CD4-positive, alpha-beta T cell treated with Interleukin-4 for 1 hour (primary cell): ENCODE measurements around the gene GNAL.
"Not testable (repeated sequence)": the region's sequence is repeated elsewhere in the genome, so short reads cannot be mapped to it uniquely, and the experiment has no call there.

Experiments used
- DNase-seq, 2 donors: peaks; one replicate each; pipeline ENCODE4 v3.0.0-alpha.2; 2020 to 2022

Gene GNAL

GRCh38 chr18:11669948-11670275, 19.2 kb upstream of the GNAL start:
- no peak for DNase-seq

DNA sequence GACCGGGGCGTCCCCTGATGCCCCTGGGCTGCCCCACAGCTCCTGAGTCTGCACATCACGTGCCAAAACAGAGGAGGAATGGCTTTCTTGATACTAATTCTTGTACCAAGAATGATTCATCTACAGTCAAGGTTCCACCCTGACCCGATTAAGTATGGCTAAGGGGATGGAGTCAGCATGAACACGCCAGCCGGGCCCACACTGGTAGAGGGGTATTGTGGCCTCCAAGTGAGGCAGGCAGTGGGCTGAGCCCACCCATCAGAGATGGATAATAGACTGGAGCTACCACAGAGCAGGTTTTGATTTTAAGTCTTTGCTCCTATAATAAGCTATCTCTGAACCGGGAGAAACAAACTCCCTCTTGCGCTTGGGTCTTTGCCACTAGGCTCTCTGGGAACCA, 17.9 kb upstream of the GNAL start:
- DNase-seq, result no peak

DNA sequence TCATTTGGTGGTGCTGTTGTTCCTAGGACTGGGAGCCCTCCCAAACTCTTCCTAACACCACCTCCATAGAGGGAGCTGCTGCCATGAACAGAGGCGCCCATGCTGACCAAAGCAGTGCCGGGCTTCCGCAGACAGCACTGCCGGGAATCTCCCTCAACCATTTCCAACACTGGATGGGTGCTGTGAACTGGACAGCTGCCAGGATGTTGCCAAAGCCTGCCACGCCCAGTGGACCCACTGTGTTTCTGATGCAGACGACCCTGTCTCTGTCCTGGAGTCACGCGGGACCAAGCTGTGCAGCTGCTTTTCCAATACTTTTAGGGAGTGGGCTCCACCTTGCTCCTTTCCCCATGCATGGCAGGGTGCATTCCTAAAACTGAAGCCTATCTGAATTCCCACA, 16.9 kb upstream of the GNAL start:
- no peak for DNase-seq

GRCh38 chr18:11672846-11673454, 16.1 kb upstream of the GNAL start:
- DNase-seq, result no peak

DNA sequence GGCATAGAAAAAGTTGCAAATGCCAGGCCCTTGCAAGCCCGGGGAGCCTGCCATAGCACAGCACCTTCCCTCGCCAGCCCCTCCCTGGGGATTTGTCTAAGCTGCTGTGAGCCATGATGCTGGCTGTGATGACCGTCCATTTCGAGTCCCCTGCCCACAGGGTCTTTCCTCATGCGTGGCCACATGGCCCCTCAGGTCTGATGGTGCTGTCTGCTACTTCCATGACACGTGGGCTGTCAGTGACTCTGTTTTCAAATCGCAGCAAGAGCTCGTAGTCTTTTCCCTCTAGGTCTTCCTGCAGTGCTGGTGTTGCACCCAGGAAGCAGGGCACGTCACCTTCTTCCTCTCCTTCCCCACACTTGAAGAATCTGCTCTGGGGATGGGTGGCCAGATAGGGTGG, 15.5 kb upstream of the GNAL start:
- no peak for DNase-seq

DNA sequence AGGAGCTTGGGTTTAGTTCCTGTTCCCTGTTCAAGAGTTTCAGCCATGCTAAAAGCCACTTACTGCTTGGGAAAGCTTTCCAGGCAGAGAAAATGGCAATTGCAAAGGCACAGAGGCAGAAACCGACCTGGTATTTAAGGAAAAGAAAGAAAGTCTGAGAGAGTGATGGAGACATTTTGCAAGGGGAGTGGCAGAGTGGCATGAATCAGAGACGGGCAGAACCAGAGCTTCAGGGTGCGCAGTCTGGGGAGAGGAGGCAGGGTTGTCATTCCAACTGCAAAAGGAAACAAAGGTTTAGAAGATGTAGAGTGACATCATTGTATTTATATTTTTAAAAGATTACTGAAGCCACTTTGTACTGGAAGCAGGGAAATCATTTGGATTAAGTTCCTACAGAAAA, 14.9 kb upstream of the GNAL start:
- no peak for DNase-seq

DNA sequence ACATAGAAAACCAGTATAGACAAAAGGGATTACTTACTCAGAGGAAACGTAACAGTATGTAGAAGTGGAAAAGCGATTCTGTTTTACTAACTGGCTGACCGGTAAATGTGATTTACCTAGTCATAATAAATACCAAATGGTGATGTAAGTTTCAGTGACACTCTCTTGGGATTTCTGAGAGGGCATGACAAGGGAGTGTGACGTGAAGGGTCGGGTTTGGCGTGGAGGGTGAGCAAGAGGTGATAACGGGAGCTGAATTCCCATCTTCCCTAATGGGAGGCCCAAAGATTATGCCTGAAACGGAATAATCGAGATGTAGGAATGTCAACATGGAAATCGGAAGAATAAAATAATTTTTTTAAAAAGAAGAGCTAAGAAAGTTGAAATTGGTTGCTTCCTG, 12.7 kb upstream of the GNAL start:
- DNase-seq, result no peak

DNA sequence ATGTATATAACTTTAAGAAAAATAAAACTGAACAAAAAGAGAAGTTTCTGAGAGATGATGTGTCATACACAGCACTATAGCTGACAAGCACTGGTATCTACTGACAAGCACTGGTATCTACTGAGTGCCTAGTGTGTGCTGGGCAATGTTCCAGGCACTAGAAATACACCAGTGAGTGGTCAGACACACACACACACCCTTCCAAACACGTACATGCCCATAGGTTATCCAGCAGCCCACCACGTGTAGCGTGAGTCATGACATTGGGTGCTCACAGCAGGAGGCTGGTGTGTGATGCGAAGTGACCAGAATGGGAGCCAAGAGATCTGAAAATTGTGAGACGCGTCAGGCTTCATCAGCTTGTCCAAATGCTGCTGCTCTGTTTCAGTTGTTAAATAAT, 12.2 kb upstream of the GNAL start:
- DNase-seq, result no peak

DNA sequence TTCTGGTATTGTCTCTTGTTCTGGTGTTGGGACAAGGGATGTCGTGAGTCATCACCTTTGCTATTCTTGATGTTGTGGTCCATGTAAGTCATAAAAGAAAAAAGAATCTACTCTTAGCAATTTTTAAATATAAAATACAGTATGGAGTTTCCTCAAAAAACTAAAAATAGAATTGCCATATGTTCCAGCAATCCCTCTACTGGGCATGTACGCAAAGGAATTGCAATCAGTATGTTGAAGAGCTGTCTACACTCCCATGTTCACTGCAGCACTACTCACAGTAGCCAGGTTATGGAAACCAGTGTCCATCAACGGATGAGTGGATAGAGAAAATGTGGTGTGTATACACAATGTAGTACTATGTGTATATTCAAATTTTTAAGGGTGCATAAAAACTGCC, 10.9 kb upstream of the GNAL start:
- DNase-seq, result no peak

- no peak for DNase-seq
Measured at GRCh38 chr18:11689669-11690565, 853 bp downstream of the GNAL start.

GRCh38 chr18:11690660-11691059, 1.6 kb downstream of the GNAL start:
- DNase-seq, result not testable (repeated sequence)

- no peak for DNase-seq
Measured at GRCh38 chr18:11695736-11696135, 6.7 kb downstream of the GNAL start.

- no peak for DNase-seq
Measured at GRCh38 chr18:11696451-11696850, 7.4 kb downstream of the GNAL start.

DNA sequence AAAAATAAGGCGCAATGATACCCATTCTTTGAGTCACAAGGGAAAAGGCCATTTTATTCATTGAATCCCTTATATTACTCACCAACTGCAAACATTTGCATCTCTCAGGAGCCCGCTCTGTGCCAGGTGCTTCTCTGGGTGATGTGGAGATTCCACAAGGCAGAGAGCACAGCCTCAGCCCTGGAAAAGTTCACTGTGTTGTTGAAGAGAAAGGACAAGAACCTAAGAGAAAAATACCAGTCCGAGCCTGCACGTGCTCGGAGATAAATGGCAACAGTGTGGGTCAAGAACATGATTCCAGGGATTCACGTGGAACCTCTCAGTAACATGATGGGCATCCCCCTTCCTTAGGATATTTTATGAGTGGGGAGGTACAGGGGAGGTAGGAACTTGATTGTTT, 11.8 kb downstream of the GNAL start:
- no peak for DNase-seq

DNA sequence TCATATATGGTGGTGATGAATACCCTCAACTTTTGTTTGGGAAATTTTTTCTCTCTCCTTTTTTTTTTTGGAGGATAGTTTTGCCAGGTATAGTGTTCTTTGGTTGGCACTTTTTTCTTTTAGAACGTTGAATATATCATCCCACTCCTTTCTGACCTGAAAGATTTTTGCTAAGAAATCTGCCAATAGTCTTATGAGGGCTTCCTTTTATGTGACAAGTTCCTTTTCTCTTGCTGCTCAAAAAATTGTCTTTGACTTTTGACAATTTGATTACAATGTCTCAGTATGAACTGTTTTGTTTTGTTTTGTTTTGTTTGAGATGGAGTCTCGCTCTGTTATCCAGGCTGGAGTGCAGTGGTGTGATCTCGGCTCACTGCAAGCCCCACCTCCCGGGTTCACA, 21.5 kb downstream of the GNAL start:
- DNase-seq, result no peak

DNA sequence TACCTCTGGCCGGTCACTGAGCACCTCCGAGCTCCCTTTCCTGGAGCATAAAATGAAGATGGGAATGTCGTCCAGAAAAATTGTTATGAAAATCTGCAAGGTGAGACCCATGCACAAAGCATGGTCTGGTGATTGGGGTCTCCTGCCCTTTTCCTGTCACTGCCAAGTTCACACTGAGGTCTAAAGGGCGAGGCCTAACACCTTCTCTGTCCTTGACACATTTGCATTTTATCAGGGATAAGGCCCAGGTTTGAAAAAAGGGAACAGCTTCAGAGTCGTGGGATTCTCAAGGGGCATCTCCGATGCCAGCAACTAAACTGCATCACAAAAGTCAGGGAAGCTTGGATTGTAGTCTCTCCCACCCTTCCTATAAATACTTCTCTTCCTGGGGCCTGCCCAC, 24.7 kb downstream of the GNAL start:
- DNase-seq, result no peak

DNA sequence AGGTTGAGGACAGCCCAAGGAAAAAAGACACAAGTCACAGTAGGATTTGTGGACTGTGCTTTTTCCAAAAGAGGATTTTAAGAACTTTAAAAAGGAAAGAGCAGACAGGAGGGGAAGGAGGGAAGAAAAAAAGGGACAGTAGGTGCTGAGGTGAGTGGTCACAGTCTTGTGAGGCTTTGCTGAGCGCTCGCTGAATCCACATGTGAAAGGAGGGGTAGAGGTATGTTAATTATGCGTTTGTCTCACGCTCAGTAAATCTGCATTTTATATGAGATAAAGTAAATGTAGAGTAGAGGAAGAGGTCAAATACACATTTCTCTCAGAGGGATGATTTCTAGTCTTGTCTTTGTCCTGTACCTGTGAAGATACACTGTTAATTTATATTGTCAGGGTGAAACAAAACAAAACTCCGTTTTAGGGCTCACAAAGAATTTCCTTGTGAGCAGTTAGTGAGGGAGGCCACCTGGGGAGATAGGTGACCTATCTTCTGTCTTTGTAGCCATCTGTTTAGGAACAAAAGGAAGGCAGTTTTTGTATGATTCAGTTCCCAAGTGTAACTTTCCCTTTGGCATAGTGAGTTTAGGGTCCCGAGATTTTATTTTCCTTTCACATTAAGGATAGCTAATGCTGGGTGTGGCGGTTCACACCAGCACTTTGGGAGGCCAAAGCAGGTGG, 25.3 kb downstream of the GNAL start:
- DNase-seq, result no peak

- not testable (repeated sequence) for DNase-seq
Measured at GRCh38 chr18:11716767-11717315, 27.8 kb downstream of the GNAL start.

DNA sequence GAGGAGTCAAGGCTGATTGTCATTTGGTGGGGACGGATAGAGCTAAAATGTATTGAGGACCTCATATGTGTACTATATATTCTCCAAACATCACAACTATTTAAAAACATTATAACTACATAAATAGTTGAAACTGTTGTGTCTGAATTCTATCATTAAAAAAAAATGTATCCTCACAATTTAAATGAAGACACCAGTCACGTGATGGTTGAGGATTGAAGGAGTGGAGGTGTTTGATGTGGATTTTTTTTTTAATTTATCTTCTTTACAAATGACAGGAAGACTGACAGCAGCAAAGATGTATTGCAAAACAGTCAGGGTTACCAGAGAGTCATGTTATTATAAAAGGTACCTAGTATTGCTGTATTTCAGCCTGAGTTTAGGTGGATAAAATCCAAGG, 30.0 kb downstream of the GNAL start:
- DNase-seq, result no peak

DNA sequence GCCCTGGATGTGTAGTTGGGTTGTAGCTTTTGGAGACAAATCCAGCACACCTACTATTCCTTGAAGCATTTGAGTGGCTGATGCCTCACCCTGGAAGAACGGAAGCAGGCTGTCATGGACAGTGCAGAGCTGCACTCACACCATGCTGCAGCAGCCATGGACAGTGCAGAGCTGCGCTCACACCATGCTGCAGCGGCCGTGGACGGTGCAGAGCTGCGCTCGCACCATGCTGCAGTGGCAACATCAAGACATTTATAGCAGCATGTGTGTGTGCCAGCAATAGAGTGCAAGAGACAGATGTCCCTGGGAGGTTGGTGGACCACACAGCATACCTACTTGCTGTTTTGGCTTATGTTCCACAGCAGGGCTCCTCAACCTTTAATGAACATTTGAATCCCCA, 30.6 kb downstream of the GNAL start:
- DNase-seq, result no peak

DNA sequence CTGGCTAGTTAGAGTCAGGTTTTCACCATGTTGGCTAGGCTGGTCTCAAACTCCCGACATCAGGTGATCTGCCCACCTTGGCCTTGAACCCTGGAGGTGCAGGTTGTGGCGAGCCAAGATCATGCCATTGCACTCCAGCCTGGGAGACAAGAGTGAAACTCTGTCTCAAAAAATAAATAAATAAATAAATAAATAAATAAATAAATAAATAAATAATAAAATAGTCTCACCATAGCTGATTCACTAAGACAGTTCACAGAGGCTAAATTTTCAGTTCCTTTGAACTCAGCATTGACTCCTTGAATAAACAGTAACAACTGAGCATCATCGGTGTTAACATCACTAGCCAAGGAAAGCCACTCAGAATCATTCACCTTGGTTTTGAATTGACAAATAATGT, 32.7 kb downstream of the GNAL start:
- no peak for DNase-seq

- DNase-seq, result no peak
Measured at GRCh38 chr18:11724781-11725180, 35.7 kb downstream of the GNAL start.

DNA sequence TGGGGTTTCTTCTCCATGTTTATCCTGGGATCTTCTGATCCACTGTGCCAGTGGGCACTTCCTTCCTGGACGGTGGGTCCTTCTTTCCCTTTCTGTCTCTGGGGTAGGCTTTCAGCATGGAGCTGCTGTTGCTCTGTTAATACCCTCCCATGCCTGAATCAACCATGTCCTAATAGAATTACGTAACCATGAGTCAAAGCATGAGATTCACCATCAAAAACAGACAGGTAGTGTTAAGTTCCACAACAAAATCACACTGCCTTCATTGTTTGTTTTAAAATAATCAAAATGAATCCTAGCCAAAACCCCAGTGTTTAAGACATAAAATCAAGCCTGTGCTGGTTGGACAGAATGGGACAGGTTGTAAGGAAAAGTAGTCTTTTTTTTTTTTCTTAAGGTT, 37.5 kb downstream of the GNAL start:
- no peak for DNase-seq

- no peak for DNase-seq
Measured at GRCh38 chr18:11728249-11728648, 39.2 kb downstream of the GNAL start.
